ENCODE measurements around the gene ACSS1.

Gene ACSS1

GRCh38 chr20:25033265-25033923, 24.5 kb downstream of the ACSS1 start:
- TF ChIP-seq FOXP2 (optimal IDR thresholded peaks at IDR 0.05; ENCODE audit: borderline replicate concordance, extremely low read depth, extremely low read length, insufficient read depth): no peak
- no peak for TF ChIP-seq POLR2AphosphoS5 (IDR thresholded peaks at IDR 0.05; ENCODE audit: low read depth, low read length)
- no peak for TF ChIP-seq TAF1 (IDR thresholded peaks at IDR 0.05; ENCODE audit: borderline replicate concordance, insufficient read depth, low read length)
- TF ChIP-seq SIN3A (IDR thresholded peaks at IDR 0.05; ENCODE audit: borderline replicate concordance, insufficient read depth, low read length): no peak
- no peak for TF ChIP-seq REST (IDR thresholded peaks at IDR 0.05; ENCODE audit: insufficient read depth in 1 of 2, low read depth in 2 of 2, low read length in 2 of 2)

- TF ChIP-seq TAF1 (IDR thresholded peaks at IDR 0.05; ENCODE audit: borderline replicate concordance, insufficient read depth, low read length) (no peak), REST (IDR thresholded peaks at IDR 0.05; ENCODE audit: insufficient read depth in 1 of 2, low read depth in 2 of 2, low read length in 2 of 2) (no peak), POLR2AphosphoS5 (IDR thresholded peaks at IDR 0.05; ENCODE audit: low read depth, low read length) (no peak), FOXP2 (optimal IDR thresholded peaks at IDR 0.05; ENCODE audit: borderline replicate concordance, extremely low read depth, extremely low read length, insufficient read depth) (no peak), SIN3A (IDR thresholded peaks at IDR 0.05; ENCODE audit: borderline replicate concordance, insufficient read depth, low read length) (no peak)
These were observed 25.3 kb downstream of the ACSS1 start for GRCh38 chr20:25032478-25033264.

GRCh38 chr20:25032065-25032477, 25.9 kb downstream of the ACSS1 start:
- TF ChIP-seq POLR2AphosphoS5 (IDR thresholded peaks at IDR 0.05; ENCODE audit: low read depth, low read length) (no peak), TAF1 (IDR thresholded peaks at IDR 0.05; ENCODE audit: borderline replicate concordance, insufficient read depth, low read length) (no peak), REST (IDR thresholded peaks at IDR 0.05; ENCODE audit: insufficient read depth in 1 of 2, low read depth in 2 of 2, low read length in 2 of 2) (no peak), SIN3A (IDR thresholded peaks at IDR 0.05; ENCODE audit: borderline replicate concordance, insufficient read depth, low read length) (no peak), FOXP2 (optimal IDR thresholded peaks at IDR 0.05; ENCODE audit: borderline replicate concordance, extremely low read depth, extremely low read length, insufficient read depth) (no peak)

GRCh38 chr20:25031241-25031640, 26.7 kb downstream of the ACSS1 start:
- TF ChIP-seq FOXP2 (optimal IDR thresholded peaks at IDR 0.05; ENCODE audit: borderline replicate concordance, extremely low read depth, extremely low read length, insufficient read depth) (no peak), TAF1 (IDR thresholded peaks at IDR 0.05; ENCODE audit: borderline replicate concordance, insufficient read depth, low read length) (no peak), SIN3A (IDR thresholded peaks at IDR 0.05; ENCODE audit: borderline replicate concordance, insufficient read depth, low read length) (no peak), POLR2AphosphoS5 (IDR thresholded peaks at IDR 0.05; ENCODE audit: low read depth, low read length) (no peak), REST (IDR thresholded peaks at IDR 0.05; ENCODE audit: insufficient read depth in 1 of 2, low read depth in 2 of 2, low read length in 2 of 2) (no peak)

Measured in PFSK-1 (cell line).